Keratinocyte (primary cell): ENCODE data around the gene TMEM61. TPM values are rescaled to one million over a fixed set of nuclear protein-coding genes. Genes with fewer than 3 reads are reported as not detected.

ENCODE experiments used
- DNase-seq: peaks from one replicate; pipeline ENCODE4 v3.0.0-alpha.2; 2011; ENCODE audit warnings: low read depth, missing footprints, low spot score
- FAIRE-seq: peaks from 2 replicates; lab custom pipeline; 2011; peaks lifted over from hg19 to GRCh38; lab: Jason Lieb, UNC
- H2AFZ ChIP-seq: 2 replicates; pipeline ENCODE4 v1.6.0; 2012; ENCODE audit warnings: low read length, control low read depth, inconsistent platforms; ENCODE audit not compliant: control insufficient read depth
- H3K27ac ChIP-seq: 2 replicates; pipeline ENCODE4 v1.5.1; 2011; ENCODE audit warnings: low read length; ENCODE audit not compliant: control insufficient read depth, insufficient read depth
- H3K27me3 ChIP-seq: 3 replicates; pipeline ENCODE4 v1.6.0; 2011; ENCODE audit warnings: low read length; ENCODE audit not compliant: control insufficient read depth, insufficient read depth; ENCODE audit errors: extremely low read depth
- H3K36me3 ChIP-seq, 2 experiments: 2 replicates in 1 of 2; 3 replicates in 1 of 2; pipeline ENCODE4 v1.5.1; 2011; ENCODE audit warnings: low read length in 2 of 2, mild to moderate bottlenecking in 1 of 2; ENCODE audit not compliant: control insufficient read depth in 2 of 2, insufficient read depth in 2 of 2; ENCODE audit errors: extremely low read depth in 1 of 2
- H3K4me1 ChIP-seq: 3 replicates; pipeline ENCODE4 v1.5.1; 2011; ENCODE audit warnings: low read length; ENCODE audit not compliant: control insufficient read depth, insufficient read depth; ENCODE audit errors: extremely low read depth
- H3K4me2 ChIP-seq: 3 replicates; pipeline ENCODE4 v1.6.0; 2011; ENCODE audit warnings: low read depth, low read length; ENCODE audit not compliant: control insufficient read depth, insufficient read depth; ENCODE audit errors: extremely low read depth
- H3K4me3 ChIP-seq, 3 experiments: fragments of 200-600 bp in 1 of 3; sonication (generic) in 1 of 3; 2 replicates in 2 of 3; 3 replicates in 1 of 3; pipeline ENCODE4 v1.5.1; 2011 to 2016; ENCODE audit warnings: low read length in 3 of 3, mild to moderate bottlenecking in 3 of 3, control low read depth in 2 of 3, inconsistent platforms in 1 of 3, low read depth in 1 of 3, mixed read lengths in 1 of 3, mixed run types in 1 of 3, moderate library complexity in 1 of 3; ENCODE audit not compliant: control insufficient read depth in 2 of 3, insufficient read depth in 2 of 3; ENCODE audit errors: extremely low read depth in 1 of 3
- H3K79me2 ChIP-seq: 2 replicates; pipeline ENCODE4 v1.6.0; 2012; ENCODE audit warnings: low read length; ENCODE audit not compliant: control insufficient read depth, insufficient read depth
- H3K9ac ChIP-seq: 3 replicates; pipeline ENCODE4 v1.6.0; 2011; ENCODE audit warnings: low read length; ENCODE audit not compliant: control insufficient read depth, insufficient read depth; ENCODE audit errors: extremely low read depth
- H3K9me1 ChIP-seq: 3 replicates; pipeline ENCODE4 v1.6.0; 2011; ENCODE audit warnings: low read length; ENCODE audit not compliant: control insufficient read depth, insufficient read depth; ENCODE audit errors: extremely low read depth
- H3K9me3 ChIP-seq: 2 replicates; pipeline ENCODE4 v1.5.1; 2012; ENCODE audit warnings: low read depth, low read length; ENCODE audit not compliant: control insufficient read depth
- H4K20me1 ChIP-seq: 3 replicates; pipeline ENCODE4 v1.6.0; 2011; ENCODE audit warnings: low read length; ENCODE audit not compliant: control insufficient read depth, insufficient read depth; ENCODE audit errors: extremely low read depth
- CTCF ChIP-seq, 3 experiments: IDR thresholded peaks in 1 of 3; conservative IDR thresholded peaks in 1 of 3; optimal IDR thresholded peaks in 1 of 3; 2 replicates in 2 of 3; 3 replicates in 1 of 3; pipeline versions ENCODE3 to v1.5.1; 2011; ENCODE audit warnings: low read length in 3 of 3, mild to moderate bottlenecking in 3 of 3, moderate library complexity in 2 of 3, control low read depth in 1 of 3, inconsistent platforms in 1 of 3; ENCODE audit not compliant: insufficient read depth in 2 of 3; ENCODE audit errors: extremely low read depth in 1 of 3
- EZH2 ChIP-seq: IDR thresholded peaks from one replicate; pipeline ENCODE4 v1.6.1; 2012; ENCODE audit warnings: inconsistent platforms, mild to moderate bottlenecking, low read length, moderate library complexity
- dilution Hi-C: fragments of 300-500 bp; cut with MboI; formaldehyde crosslinking; loops from one replicate; pipeline ENCODE4 v1.7.0; 2020; ENCODE audit warnings: low sequenced_read_pairs; ENCODE audit not compliant: extremely low pct_ligation_motif_present
- polyA plus RNA-seq, 5 experiments: library from polyadenylated mRNA; depleted of rRNA in 3 of 5; stranded (reverse) in 3 of 5; stranded (forward) in 1 of 5; unstranded in 1 of 5; fragments of >200 nt; gene quantifications; 1 replicate in 1 of 5; 2 replicates in 3 of 5; 3 replicates in 1 of 5; pipeline versions ENCODE4 v1.2.1 to v1.2.3, GENCODE V29; 2011 to 2012; ENCODE audit warnings: missing spikeins in 2 of 5, low read depth in 1 of 5, low replicate concordance in 1 of 5

TMEM61 gene
- polyA plus RNA-seq, 1 donor (not counting 4 experiments of a cell fraction or from before 2014, with no cell fraction given) = 1.0 TPM

- Histone ChIP-seq H2AFZ (no peak overlapping the region), H3K27me3 (no peaks in the 10 kb centered on the region), H3K9me3 (no peaks in the 10 kb centered on the region), H3K4me1 (peaks cover 12% of the 10 kb centered on the region), H3K4me3 (no peak overlapping the region), H3K4me2 (no peak overlapping the region), H4K20me1 (no peaks in the 10 kb centered on the region), H3K27ac (no peak overlapping the region), H3K79me2 (no peaks in the 10 kb centered on the region), H3K36me3 (no peaks in the 10 kb centered on the region), H3K9me1 (no peaks in the 10 kb centered on the region), H3K9ac (no peak overlapping the region)
- TF ChIP-seq CTCF (optimal IDR thresholded peaks at IDR 0.05 in 1 of 3, IDR thresholded peaks at IDR 0.05 in 1 of 3, conservative IDR thresholded peaks at IDR 0.05 in 1 of 3; ENCODE audit: extremely low read depth in 1 of 3, insufficient read depth in 2 of 3, low read length in 3 of 3) = no peak
- DNase-seq (no peak), FAIRE-seq (no peak)
- dilution Hi-C loops = no loop called here
Measured at GRCh38 chr1:54942976-54943375, 37.5 kb upstream of the TMEM61 start.

- Histone ChIP-seq H2AFZ (peak overlapping the region; percentile 4), H3K9ac (no peak overlapping the region), H3K4me3 (peak overlapping the region in 1 of 3 experiments; percentile 58), H3K79me2 (no peaks in the 10 kb centered on the region), H4K20me1 (no peaks in the 10 kb centered on the region), H3K36me3 (no peaks in the 10 kb centered on the region), H3K4me1 (peaks cover 12% of the 10 kb centered on the region), H3K27me3 (no peaks in the 10 kb centered on the region), H3K27ac (no peak overlapping the region), H3K9me3 (no peaks in the 10 kb centered on the region), H3K9me1 (no peaks in the 10 kb centered on the region), H3K4me2 (peak overlapping the region; percentile 57)
- FAIRE-seq = peak; percentile 83
- peak; percentile 72 for DNase-seq
- TF ChIP-seq EZH2 (no peak), CTCF (optimal IDR thresholded peaks at IDR 0.05 in 1 of 3, IDR thresholded peaks at IDR 0.05 in 1 of 3, conservative IDR thresholded peaks at IDR 0.05 in 1 of 3; ENCODE audit: extremely low read depth in 1 of 3, insufficient read depth in 2 of 3, low read length in 3 of 3) (peak; percentile 75 to 84 (median 82))
- dilution Hi-C loops = no loop called here
Measured at GRCh38 chr1:54944610-54945392, 35.6 kb upstream of the TMEM61 start.
